H1 (cell line): Measurements from ENCODE around the gene SCN2B.

Experiments used
- CREB1 ChIP-seq: IDR thresholded peaks from 2 replicates; pipeline ENCODE4 v1.6.1; 2012; ENCODE audit warnings: inconsistent platforms
- EZH2 ChIP-seq: fragments of 200-600 bp; sonication (generic); IDR thresholded peaks from 2 replicates; pipeline ENCODE4 v1.7.1; 2012; ENCODE audit warnings: low read depth, mild to moderate bottlenecking, moderate library complexity, low read length, inconsistent platforms; ENCODE audit not compliant: severe bottlenecking
- GABPA ChIP-seq: IDR thresholded peaks from 2 replicates; pipeline ENCODE4 v1.6.1; 2011; ENCODE audit warnings: mild to moderate bottlenecking, low read length, moderate library complexity, borderline replicate concordance; ENCODE audit not compliant: insufficient read depth
- MAFK ChIP-seq: IDR thresholded peaks from 2 replicates; pipeline ENCODE4 v1.6.1; 2012; ENCODE audit warnings: low read depth, mild to moderate bottlenecking, improper control_type of control experiment, low read length
- POLR2A ChIP-seq, 2 experiments: IDR thresholded peaks; 1 replicate in 1 of 2; 2 replicates in 1 of 2; pipeline ENCODE4 v1.6.1; 2011; ENCODE audit warnings: low read depth in 2 of 2, low read length in 2 of 2, mild to moderate bottlenecking in 2 of 2; ENCODE audit errors: control extremely low read depth in 1 of 2
- SRF ChIP-seq: IDR thresholded peaks from 2 replicates; pipeline ENCODE4 v1.6.1; 2011; ENCODE audit warnings: mild to moderate bottlenecking, low read depth, low read length, moderate library complexity
- TAF1 ChIP-seq: IDR thresholded peaks from 2 replicates; pipeline ENCODE4 v1.6.1; 2011; ENCODE audit warnings: mild to moderate bottlenecking, low read depth, low read length
- YY1 ChIP-seq: IDR thresholded peaks from 2 replicates; pipeline ENCODE4 v1.6.1; 2011; ENCODE audit warnings: low read depth, mild to moderate bottlenecking, low read length
- TF ChIP-seq, protein P1 (sequence below), 3 experiments: IDR thresholded peaks; 1 replicate in 2 of 3; 2 replicates in 1 of 3; pipeline versions ENCODE4 v1.5.1 to v1.6.1; 2011; ENCODE audit warnings: low read length in 3 of 3, mild to moderate bottlenecking in 3 of 3, inconsistent platforms in 2 of 3, low read depth in 1 of 3, moderate library complexity in 1 of 3; ENCODE audit not compliant: insufficient read depth in 1 of 3; ENCODE audit errors: control extremely low read depth in 1 of 3
- TF ChIP-seq, protein P2 (sequence below): IDR thresholded peaks from 2 replicates; pipeline ENCODE4 v1.6.1; 2011; ENCODE audit warnings: low read depth, mild to moderate bottlenecking, low read length; ENCODE audit not compliant: insufficient read depth

DNA sequence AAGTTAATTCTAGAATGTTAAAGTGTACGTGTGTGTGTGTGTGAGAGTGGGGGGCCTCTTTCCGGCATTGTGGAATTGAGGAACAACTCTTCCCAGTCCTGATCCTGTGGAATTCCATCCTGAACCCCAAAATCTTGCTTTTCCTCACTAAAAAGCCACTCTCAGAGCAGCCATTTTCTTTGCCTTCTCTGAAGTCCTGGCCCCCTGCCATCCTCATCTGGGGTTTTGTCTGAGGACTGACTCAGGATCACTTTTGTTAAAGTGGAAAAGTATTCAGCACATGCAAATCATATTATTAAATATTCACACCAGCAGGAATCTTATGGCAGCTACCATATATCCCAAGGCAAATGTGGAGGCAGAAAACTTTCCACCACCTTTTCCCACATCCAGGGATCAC, 27.6 kb downstream of the SCN2B start:
- TF ChIP-seq CREB1 (no peak), MAFK (no peak), GABPA (no peak), YY1 (0 out of 2 replicates have a peak, but pooled peaks have one; percentile 16), TAF1 (no peak), SRF (no peak), POLR2A (IDR thresholded peaks at IDR 0.05; ENCODE audit: control extremely low read depth in 1 of 2, low read depth in 2 of 2, low read length in 2 of 2) (no peak), EZH2 (no peak)
- TF ChIP-seq, protein P1, sequence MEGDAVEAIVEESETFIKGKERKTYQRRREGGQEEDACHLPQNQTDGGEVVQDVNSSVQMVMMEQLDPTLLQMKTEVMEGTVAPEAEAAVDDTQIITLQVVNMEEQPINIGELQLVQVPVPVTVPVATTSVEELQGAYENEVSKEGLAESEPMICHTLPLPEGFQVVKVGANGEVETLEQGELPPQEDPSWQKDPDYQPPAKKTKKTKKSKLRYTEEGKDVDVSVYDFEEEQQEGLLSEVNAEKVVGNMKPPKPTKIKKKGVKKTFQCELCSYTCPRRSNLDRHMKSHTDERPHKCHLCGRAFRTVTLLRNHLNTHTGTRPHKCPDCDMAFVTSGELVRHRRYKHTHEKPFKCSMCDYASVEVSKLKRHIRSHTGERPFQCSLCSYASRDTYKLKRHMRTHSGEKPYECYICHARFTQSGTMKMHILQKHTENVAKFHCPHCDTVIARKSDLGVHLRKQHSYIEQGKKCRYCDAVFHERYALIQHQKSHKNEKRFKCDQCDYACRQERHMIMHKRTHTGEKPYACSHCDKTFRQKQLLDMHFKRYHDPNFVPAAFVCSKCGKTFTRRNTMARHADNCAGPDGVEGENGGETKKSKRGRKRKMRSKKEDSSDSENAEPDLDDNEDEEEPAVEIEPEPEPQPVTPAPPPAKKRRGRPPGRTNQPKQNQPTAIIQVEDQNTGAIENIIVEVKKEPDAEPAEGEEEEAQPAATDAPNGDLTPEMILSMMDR (IDR thresholded peaks at IDR 0.05; ENCODE audit: control extremely low read depth in 1 of 3, insufficient read depth in 1 of 3, low read depth in 1 of 3, low read length in 3 of 3), result no peak
- TF ChIP-seq, protein P2, sequence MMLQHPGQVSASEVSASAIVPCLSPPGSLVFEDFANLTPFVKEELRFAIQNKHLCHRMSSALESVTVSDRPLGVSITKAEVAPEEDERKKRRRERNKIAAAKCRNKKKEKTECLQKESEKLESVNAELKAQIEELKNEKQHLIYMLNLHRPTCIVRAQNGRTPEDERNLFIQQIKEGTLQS, result no peak
